ENCODE data around the gene RALGAPA1. TPM values are rescaled to one million over a fixed set of nuclear protein-coding genes. Genes with fewer than 3 reads are reported as not detected.

RALGAPA1 gene
- total and polyA plus RNA-seq, 2 of the 13 experiments (the other 11 are each of a cell fraction or from before 2014, with no cell fraction given), result 65.0 to 89.2 TPM

DNA sequence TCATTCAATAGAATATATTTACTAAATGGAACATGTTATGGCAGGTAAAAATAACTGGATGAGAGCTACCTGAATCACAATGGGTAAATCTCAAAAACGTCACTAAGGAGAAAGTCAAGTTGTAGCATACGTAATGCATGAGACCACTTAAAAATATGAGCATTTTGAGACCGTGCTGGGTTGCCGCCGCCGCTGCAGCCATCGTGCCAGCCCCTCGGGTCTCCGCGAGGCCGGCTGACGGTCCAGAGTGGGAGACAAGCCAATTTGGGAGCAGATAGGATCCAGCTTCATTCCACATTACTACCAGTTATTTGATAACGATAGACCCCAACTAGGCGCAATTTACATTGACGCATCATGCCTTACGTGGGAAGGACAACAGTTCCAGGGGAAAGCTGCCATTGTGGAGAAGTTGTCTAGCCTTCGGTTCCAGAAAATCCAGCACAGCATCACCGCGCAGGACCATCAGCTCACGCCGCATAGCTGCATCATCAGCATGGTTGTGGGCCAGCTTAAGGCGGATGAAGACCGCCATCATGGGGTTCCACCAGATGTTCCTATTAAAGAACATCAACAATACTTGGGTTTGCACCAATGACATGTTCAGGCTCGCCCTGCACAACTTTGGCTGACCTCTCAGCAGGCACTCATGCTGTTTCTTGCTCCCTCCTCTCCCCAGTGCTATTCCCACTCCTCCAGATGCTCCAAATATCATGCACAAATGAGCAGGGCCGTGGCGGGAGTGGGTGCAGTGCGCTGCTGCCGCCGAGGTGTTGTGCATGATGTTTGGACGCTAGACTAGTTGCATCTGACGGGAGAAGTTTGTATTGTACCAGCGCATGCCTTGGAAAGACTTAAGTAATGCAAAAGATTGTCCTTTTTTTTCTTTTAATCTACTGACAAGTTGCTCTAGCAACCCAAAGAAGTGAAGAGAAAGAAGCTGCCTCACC is 10.8 kb upstream of the RALGAPA1 start (continued):
- TF ChIP-seq, protein P1, sequence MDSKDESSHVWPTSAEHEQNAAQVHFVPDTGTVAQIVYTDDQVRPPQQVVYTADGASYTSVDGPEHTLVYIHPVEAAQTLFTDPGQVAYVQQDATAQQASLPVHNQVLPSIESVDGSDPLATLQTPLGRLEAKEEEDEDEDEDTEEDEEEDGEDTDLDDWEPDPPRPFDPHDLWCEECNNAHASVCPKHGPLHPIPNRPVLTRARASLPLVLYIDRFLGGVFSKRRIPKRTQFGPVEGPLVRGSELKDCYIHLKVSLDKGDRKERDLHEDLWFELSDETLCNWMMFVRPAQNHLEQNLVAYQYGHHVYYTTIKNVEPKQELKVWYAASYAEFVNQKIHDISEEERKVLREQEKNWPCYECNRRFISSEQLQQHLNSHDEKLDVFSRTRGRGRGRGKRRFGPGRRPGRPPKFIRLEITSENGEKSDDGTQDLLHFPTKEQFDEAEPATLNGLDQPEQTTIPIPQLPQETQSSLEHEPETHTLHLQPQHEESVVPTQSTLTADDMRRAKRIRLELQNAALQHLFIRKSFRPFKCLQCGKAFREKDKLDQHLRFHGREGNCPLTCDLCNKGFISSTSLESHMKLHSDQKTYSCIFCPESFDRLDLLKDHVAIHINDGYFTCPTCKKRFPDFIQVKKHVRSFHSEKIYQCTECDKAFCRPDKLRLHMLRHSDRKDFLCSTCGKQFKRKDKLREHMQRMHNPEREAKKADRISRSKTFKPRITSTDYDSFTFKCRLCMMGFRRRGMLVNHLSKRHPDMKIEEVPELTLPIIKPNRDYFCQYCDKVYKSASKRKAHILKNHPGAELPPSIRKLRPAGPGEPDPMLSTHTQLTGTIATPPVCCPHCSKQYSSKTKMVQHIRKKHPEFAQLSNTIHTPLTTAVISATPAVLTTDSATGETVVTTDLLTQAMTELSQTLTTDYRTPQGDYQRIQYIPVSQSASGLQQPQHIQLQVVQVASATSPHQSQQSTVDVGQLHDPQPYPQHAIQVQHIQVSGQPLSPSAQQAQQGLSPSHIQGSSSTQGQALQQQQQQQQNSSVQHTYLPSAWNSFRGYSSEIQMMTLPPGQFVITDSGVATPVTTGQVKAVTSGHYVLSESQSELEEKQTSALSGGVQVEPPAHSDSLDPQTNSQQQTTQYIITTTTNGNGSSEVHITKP (CRISPR knock-in tag; IDR thresholded peaks at IDR 0.05; ENCODE audit: low read depth), result no peak
- TF ChIP-seq, protein P2, sequence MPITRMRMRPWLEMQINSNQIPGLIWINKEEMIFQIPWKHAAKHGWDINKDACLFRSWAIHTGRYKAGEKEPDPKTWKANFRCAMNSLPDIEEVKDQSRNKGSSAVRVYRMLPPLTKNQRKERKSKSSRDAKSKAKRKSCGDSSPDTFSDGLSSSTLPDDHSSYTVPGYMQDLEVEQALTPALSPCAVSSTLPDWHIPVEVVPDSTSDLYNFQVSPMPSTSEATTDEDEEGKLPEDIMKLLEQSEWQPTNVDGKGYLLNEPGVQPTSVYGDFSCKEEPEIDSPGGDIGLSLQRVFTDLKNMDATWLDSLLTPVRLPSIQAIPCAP (CRISPR knock-in tag; IDR thresholded peaks at IDR 0.05; ENCODE audit: low read depth), result no peak
- TF ChIP-seq, protein P3, sequence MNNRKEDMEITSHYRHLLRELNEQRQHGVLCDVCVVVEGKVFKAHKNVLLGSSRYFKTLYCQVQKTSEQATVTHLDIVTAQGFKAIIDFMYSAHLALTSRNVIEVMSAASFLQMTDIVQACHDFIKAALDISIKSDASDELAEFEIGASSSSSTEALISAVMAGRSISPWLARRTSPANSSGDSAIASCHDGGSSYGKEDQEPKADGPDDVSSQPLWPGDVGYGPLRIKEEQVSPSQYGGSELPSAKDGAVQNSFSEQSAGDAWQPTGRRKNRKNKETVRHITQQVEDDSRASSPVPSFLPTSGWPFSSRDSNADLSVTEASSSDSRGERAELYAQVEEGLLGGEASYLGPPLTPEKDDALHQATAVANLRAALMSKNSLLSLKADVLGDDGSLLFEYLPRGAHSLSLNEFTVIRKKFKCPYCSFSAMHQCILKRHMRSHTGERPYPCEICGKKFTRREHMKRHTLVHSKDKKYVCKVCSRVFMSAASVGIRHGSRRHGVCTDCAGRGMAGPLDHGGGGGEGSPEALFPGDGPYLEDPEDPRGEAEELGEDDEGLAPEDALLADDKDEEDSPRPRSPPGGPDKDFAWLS (CRISPR knock-in tag; IDR thresholded peaks at IDR 0.05; ENCODE audit: borderline replicate concordance), result no peak
- TF ChIP-seq ZNF12 (CRISPR knock-in tag; IDR thresholded peaks at IDR 0.05) (no peak), ZNF446 (CRISPR knock-in tag; IDR thresholded peaks at IDR 0.05) (no peak), ZNF17 (CRISPR knock-in tag; IDR thresholded peaks at IDR 0.05) (no peak), SIX4 (CRISPR knock-in tag; IDR thresholded peaks at IDR 0.05) (no peak), BORCS8-MEF2B (CRISPR knock-in tag; IDR thresholded peaks at IDR 0.05) (no peak), RAD51 (IDR thresholded peaks at IDR 0.05; ENCODE audit: borderline replicate concordance) (no peak), NCOR1 (IDR thresholded peaks at IDR 0.05; ENCODE audit: borderline replicate concordance, low read length) (no peak), SOX6 (IDR thresholded peaks at IDR 0.05) (no peak), SOX6 (CRISPR knock-in tag; IDR thresholded peaks at IDR 0.05) (0 out of 2 replicates have a peak, but pooled peaks have one; percentile 1), TEAD3 (CRISPR knock-in tag; optimal IDR thresholded peaks at IDR 0.05; ENCODE audit: borderline replicate concordance) (no peak), ZBTB21 (CRISPR knock-in tag; IDR thresholded peaks at IDR 0.05) (no peak), HNF1B (CRISPR knock-in tag; IDR thresholded peaks at IDR 0.05) (no peak), ZNF33A (CRISPR knock-in tag; IDR thresholded peaks at IDR 0.05; ENCODE audit: borderline replicate concordance) (no peak), ZNF768 (CRISPR knock-in tag; IDR thresholded peaks at IDR 0.05) (peak; percentile 33; the same call in 1 of the 2 replicates), PCBP1 (IDR thresholded peaks at IDR 0.05; ENCODE audit: borderline replicate concordance, low read depth, low read length) (no peak), REXO4 (CRISPR knock-in tag; IDR thresholded peaks at IDR 0.05; ENCODE audit: borderline replicate concordance) (no peak)
- TF ChIP-seq, protein P4, sequence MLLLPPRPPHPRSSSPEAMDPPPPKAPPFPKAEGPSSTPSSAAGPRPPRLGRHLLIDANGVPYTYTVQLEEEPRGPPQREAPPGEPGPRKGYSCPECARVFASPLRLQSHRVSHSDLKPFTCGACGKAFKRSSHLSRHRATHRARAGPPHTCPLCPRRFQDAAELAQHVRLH (CRISPR knock-in tag; IDR thresholded peaks at IDR 0.05; ENCODE audit: borderline replicate concordance, low read depth), result no peak
